ENCODE data around the gene LKAAEAR1. TPM values are rescaled to one million over a fixed set of nuclear protein-coding genes. Genes with fewer than 3 reads are reported as not detected.
A peak's percentile ranks its signal among the peaks of the same experiment; 100 is the strongest.

LKAAEAR1 gene
- total and polyA plus RNA-seq, 2 of the 13 experiments (the other 11 are each of a cell fraction or from before 2014, with no cell fraction given) = not detected

DNA sequence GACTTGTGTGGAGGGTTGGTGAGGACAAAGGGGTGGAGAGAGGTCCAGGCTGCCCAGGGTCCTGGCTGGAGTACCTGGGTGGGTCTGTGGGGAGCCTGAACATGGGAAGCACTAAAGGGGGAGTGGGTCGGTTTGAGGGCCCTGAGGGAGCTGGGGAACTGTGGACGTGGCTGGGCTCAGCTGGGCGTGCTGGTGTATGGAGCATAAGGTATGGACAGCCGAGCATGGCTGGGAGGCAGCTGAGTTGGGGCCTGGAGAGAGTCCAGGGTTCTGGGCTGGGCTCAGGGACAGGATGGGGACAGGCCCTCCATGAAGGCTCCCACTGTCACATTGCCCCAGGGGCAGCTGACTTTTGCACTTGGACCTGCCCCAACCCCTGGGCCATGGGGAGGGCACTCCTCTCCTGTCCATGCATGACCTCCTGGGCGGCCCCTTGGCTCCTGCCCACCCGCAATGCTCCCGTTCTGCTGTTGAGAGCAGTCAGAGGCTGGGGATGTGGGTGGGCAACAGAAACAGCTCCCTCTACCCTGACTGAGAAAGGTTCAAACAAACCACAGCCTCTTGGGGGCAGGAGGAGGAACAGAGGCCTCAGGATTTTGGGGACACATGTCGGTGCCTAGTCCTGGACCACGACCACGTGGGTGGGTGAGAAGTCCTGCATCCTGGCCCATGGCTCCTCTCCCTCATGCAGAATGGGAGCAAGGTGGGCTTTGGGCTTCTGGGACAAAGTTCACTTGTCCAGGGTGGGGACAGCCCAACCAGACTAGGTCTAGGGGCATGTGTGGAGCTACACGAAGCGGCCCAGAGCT, 43.8 kb downstream of the LKAAEAR1 start (continued):
- no peak for TF ChIP-seq ZNF318 (CRISPR knock-in tag; IDR thresholded peaks at IDR 0.05)
- no peak for TF ChIP-seq MAFG (CRISPR knock-in tag; IDR thresholded peaks at IDR 0.05)
- 0 out of 2 replicates have a peak, but pooled peaks have one; percentile 17 for TF ChIP-seq TBX3 (IDR thresholded peaks at IDR 0.05; ENCODE audit: borderline replicate concordance)
- TF ChIP-seq ZNF441 (CRISPR knock-in tag; IDR thresholded peaks at IDR 0.05; ENCODE audit: borderline replicate concordance) = no peak
- no peak for TF ChIP-seq DMAP1 (CRISPR knock-in tag; IDR thresholded peaks at IDR 0.05)
- TF ChIP-seq SNRNP70 (IDR thresholded peaks at IDR 0.05; ENCODE audit: low read depth, low read length) = no peak
- no peak; the same call in 1 of the 2 replicates for TF ChIP-seq SALL2 (CRISPR knock-in tag; IDR thresholded peaks at IDR 0.05)
- no peak; the same call in 1 of the 2 replicates for TF ChIP-seq ZNF691 (CRISPR knock-in tag; IDR thresholded peaks at IDR 0.05; ENCODE audit: borderline replicate concordance, low read depth)
- peak; percentile 53 for TF ChIP-seq NCOR1 (IDR thresholded peaks at IDR 0.05; ENCODE audit: borderline replicate concordance, low read length)
- TF ChIP-seq JUNB (CRISPR knock-in tag; IDR thresholded peaks at IDR 0.05; ENCODE audit: borderline replicate concordance) = no peak
- TF ChIP-seq SALL1 (CRISPR knock-in tag; IDR thresholded peaks at IDR 0.05) = peak; percentile 26; the same call in 1 of the 2 replicates
- no peak for TF ChIP-seq ZBTB14 (CRISPR knock-in tag; IDR thresholded peaks at IDR 0.05)
- TF ChIP-seq SP4 (CRISPR knock-in tag; IDR thresholded peaks at IDR 0.05) = peak; percentile 59; the same call in 1 of the 2 replicates
- no peak for TF ChIP-seq GFI1 (CRISPR knock-in tag; IDR thresholded peaks at IDR 0.05; ENCODE audit: borderline replicate concordance)
- peak; percentile 80 for TF ChIP-seq HNRNPL (IDR thresholded peaks at IDR 0.05; ENCODE audit: low read depth, low read length)
- TF ChIP-seq MBNL3 (CRISPR knock-in tag; conservative IDR thresholded peaks at IDR 0.05) = no peak
- TF ChIP-seq ZNF724P (CRISPR knock-in tag; IDR thresholded peaks at IDR 0.05; ENCODE audit: borderline replicate concordance) = no peak
- peak; percentile 15; the same call in 1 of the 2 replicates for TF ChIP-seq ZFYVE20 (CRISPR knock-in tag; IDR thresholded peaks at IDR 0.05; ENCODE audit: borderline replicate concordance, low read depth)
- TF ChIP-seq RFX3 (CRISPR knock-in tag; IDR thresholded peaks at IDR 0.05) = no peak

Data from HepG2 (cell line).